IPS DF 4.7 (cell line): ENCODE data around the gene CARD10.

ENCODE experiments used
- DNase-seq: peaks from one replicate; pipeline ENCODE4 v3.0.0-alpha.2; 2013; ENCODE audit warnings: low spot score; ENCODE audit errors: extremely low read depth

The CARD10 gene

GRCh38 chr22:37505989-37506388 lies 13.2 kb downstream of the CARD10 start:
- no peak for DNase-seq

- DNase-seq, result no peak
These were observed 13.7 kb downstream of the CARD10 start for GRCh38 chr22:37505565-37505964.

GRCh38 chr22:37504964-37505363 lies 14.3 kb downstream of the CARD10 start:
- DNase-seq, result no peak

- no peak for DNase-seq
These were observed 15.4 kb downstream of the CARD10 start for GRCh38 chr22:37503850-37504249.

- DNase-seq, result no peak
These were observed 16.0 kb downstream of the CARD10 start for GRCh38 chr22:37503183-37503683.

GRCh38 chr22:37502342-37503182 lies 16.7 kb downstream of the CARD10 start:
- no peak for DNase-seq

- no peak for DNase-seq
These were observed 17.4 kb downstream of the CARD10 start for GRCh38 chr22:37501610-37502341.

- DNase-seq, result no peak
These were observed 18.2 kb downstream of the CARD10 start for GRCh38 chr22:37500745-37501609.

GRCh38 chr22:37499789-37500540 lies 19.2 kb downstream of the CARD10 start:
- DNase-seq, result no peak

GRCh38 chr22:37499027-37499707 lies 20.0 kb downstream of the CARD10 start:
- DNase-seq, result no peak

GRCh38 chr22:37498289-37498909 lies 20.8 kb downstream of the CARD10 start:
- peak; percentile 36 for DNase-seq

GRCh38 chr22:37497062-37497599 lies 22.1 kb downstream of the CARD10 start:
- no peak for DNase-seq

- DNase-seq, result no peak
These were observed 22.6 kb downstream of the CARD10 start for GRCh38 chr22:37496651-37497050.

GRCh38 chr22:37493979-37494378 lies 25.2 kb downstream of the CARD10 start:
- no peak for DNase-seq

- no peak for DNase-seq
These were observed 26.5 kb downstream of the CARD10 start for GRCh38 chr22:37492428-37493344.

- no peak for DNase-seq
These were observed 27.4 kb downstream of the CARD10 start for GRCh38 chr22:37491559-37492427.

GRCh38 chr22:37491106-37491505 lies 28.1 kb downstream of the CARD10 start:
- no peak for DNase-seq
